Rectal smooth muscle tissue (tissue), 1 donor: ENCODE measurements around the gene FAM120A.

ENCODE experiments used
- H3K27ac ChIP-seq: one replicate; pipeline ENCODE4 v1.7.0; 2013; ENCODE audit warnings: low read depth, low read length, inconsistent platforms
- H3K27me3 ChIP-seq: one replicate; pipeline ENCODE4 v1.7.0; 2013; ENCODE audit warnings: low read length; ENCODE audit not compliant: control insufficient read depth, insufficient read depth
- H3K36me3 ChIP-seq: one replicate; pipeline ENCODE4 v1.7.0; 2013; ENCODE audit warnings: low read length; ENCODE audit not compliant: control insufficient read depth, insufficient read depth
- H3K4me1 ChIP-seq: one replicate; pipeline ENCODE4 v1.7.0; 2013; ENCODE audit warnings: low read length; ENCODE audit not compliant: control insufficient read depth, insufficient read depth
- H3K4me3 ChIP-seq: one replicate; pipeline ENCODE4 v1.7.0; 2013; ENCODE audit warnings: low read length
- H3K9ac ChIP-seq: one replicate; pipeline ENCODE4 v1.7.0; 2013; ENCODE audit warnings: low read length

Gene FAM120A

GRCh38 chr9:93603011-93603410, 151.5 kb downstream of the FAM120A start:
- Histone ChIP-seq H3K27ac (no peak overlapping the region), H3K4me1 (no peaks in the 10 kb centered on the region)

GRCh38 chr9:93603906-93604326, 152.4 kb downstream of the FAM120A start:
- no peaks in the 10 kb centered on the region for H3K27me3 ChIP-seq
- no peak overlapping the region for H3K27ac ChIP-seq
- H3K36me3 ChIP-seq, result no peaks in the 10 kb centered on the region
- H3K4me3 ChIP-seq, result no peak overlapping the region
- H3K4me1 ChIP-seq, result no peaks in the 10 kb centered on the region
- no peak overlapping the region for H3K9ac ChIP-seq

More at GRCh38 chr9:93603011-93603410, 151.5 kb downstream of the FAM120A start:
- Histone ChIP-seq H3K36me3 (no peaks in the 10 kb centered on the region), H3K9ac (no peak overlapping the region), H3K27me3 (no peaks in the 10 kb centered on the region), H3K4me3 (no peak overlapping the region)

GRCh38 chr9:93606187-93606586, 154.7 kb downstream of the FAM120A start:
- Histone ChIP-seq H3K9ac (no peak overlapping the region), H3K4me1 (no peaks in the 10 kb centered on the region), H3K4me3 (no peak overlapping the region), H3K27ac (no peak overlapping the region), H3K36me3 (no peaks in the 10 kb centered on the region), H3K27me3 (no peaks in the 10 kb centered on the region)

GRCh38 chr9:93610206-93610605, 158.7 kb downstream of the FAM120A start:
- H3K4me1 ChIP-seq, result peaks cover 4% of the 10 kb centered on the region
- no peaks in the 10 kb centered on the region for H3K36me3 ChIP-seq
- no peak overlapping the region for H3K9ac ChIP-seq
- no peak overlapping the region for H3K27ac ChIP-seq
- no peaks in the 10 kb centered on the region for H3K27me3 ChIP-seq
- no peak overlapping the region for H3K4me3 ChIP-seq

GRCh38 chr9:93612052-93612795, 160.7 kb downstream of the FAM120A start:
- Histone ChIP-seq H3K27me3 (no peaks in the 10 kb centered on the region), H3K27ac (no peak overlapping the region), H3K4me1 (peaks cover 4% of the 10 kb centered on the region)

GRCh38 chr9:93612796-93613154, 161.3 kb downstream of the FAM120A start:
- H3K4me1 ChIP-seq, result peaks cover 4% of the 10 kb centered on the region
- H3K9ac ChIP-seq, result no peak overlapping the region
- no peak overlapping the region for H3K27ac ChIP-seq
- no peak overlapping the region for H3K4me3 ChIP-seq
- no peaks in the 10 kb centered on the region for H3K36me3 ChIP-seq
- no peaks in the 10 kb centered on the region for H3K27me3 ChIP-seq

More at GRCh38 chr9:93612052-93612795, 160.7 kb downstream of the FAM120A start:
- Histone ChIP-seq H3K9ac (no peak overlapping the region), H3K36me3 (no peaks in the 10 kb centered on the region), H3K4me3 (no peak overlapping the region)

GRCh38 chr9:93613174-93613573, 161.7 kb downstream of the FAM120A start:
- Histone ChIP-seq H3K36me3 (no peaks in the 10 kb centered on the region), H3K4me3 (no peak overlapping the region), H3K27me3 (no peaks in the 10 kb centered on the region), H3K9ac (no peak overlapping the region), H3K27ac (no peak overlapping the region), H3K4me1 (peaks cover 4% of the 10 kb centered on the region)

- Histone ChIP-seq H3K27ac (no peak overlapping the region), H3K9ac (no peak overlapping the region), H3K27me3 (no peaks in the 10 kb centered on the region), H3K4me1 (peaks cover 4% of the 10 kb centered on the region), H3K36me3 (no peaks in the 10 kb centered on the region), H3K4me3 (no peak overlapping the region)
These were observed 162.3 kb downstream of the FAM120A start for GRCh38 chr9:93613791-93614190.

- peaks cover 4% of the 10 kb centered on the region for H3K4me1 ChIP-seq
These were observed 163.5 kb downstream of the FAM120A start for GRCh38 chr9:93614830-93615468.

More at GRCh38 chr9:93614830-93615468, 163.5 kb downstream of the FAM120A start:
- Histone ChIP-seq H3K27ac (no peak overlapping the region), H3K36me3 (no peaks in the 10 kb centered on the region), H3K27me3 (no peaks in the 10 kb centered on the region), H3K9ac (no peak overlapping the region), H3K4me3 (no peak overlapping the region)
